Measurements from ENCODE around the gene DLG2.
"Not testable (repeated sequence)": the region's sequence is repeated elsewhere in the genome, so short reads cannot be mapped to it uniquely, and the experiment has no call there.

Gene DLG2

DNA sequence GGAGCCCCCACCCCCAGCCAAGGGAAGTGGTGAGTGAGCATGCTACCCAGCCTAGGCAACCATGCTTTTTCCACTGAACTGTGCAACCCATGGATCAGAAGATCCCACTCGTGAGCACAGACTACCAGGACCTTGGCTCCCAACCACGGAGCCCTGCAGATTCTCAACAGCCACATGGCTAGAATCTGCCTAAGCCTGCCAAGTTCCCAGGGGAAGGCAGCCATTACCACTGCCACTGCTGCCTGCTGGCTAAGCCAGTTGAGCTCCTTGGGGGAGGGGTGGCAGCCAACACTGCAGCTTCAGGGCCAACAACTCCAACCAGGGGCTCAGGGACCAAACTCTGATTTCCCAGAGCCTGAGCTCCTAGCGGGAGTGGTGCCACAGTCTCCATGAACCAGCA is 195.8 kb downstream of the DLG2 start:
- no peak for DNase-seq

- no peak for DNase-seq
Measured at GRCh38 chr11:85423794-85424193, 203.3 kb downstream of the DLG2 start.

DNA sequence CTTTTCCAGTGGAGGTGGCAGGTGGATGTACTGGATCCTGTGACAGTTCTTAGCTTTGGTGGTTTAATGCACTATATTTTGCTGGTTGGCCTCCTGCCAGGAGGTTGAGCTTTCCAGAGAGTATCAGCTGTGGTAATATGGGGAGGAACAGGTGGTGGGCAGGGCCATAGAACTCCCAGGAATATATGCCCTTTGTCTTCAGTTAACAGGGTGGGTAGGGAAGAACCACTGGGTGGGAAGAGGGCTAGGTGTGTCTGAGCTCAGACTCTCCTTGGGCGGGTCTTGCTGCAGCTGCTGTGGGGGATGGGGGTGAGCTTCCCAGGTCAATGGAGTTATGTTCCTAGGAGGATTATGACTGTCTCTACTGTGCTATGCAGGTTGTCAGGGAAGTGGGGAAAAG is 203.8 kb downstream of the DLG2 start:
- DNase-seq: no peak

DNA sequence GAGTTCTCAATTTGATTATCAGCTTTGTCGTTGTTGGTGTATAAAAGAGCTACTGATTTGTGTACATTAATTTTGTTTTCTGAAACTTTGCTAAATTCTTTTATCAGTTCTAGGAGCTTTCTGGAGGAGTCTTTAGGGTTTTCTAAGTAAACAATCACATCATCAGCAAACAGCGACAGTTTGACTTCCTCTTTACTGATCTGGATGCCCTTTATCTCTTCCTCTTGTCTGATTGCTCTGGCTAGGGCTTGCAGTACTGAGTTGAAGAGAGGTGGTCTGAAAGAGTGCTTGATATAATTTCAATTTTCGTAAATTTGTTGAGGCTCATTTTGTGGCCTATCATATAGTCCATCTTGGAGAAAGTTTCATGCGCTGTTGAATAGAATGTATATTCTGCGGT is 213.0 kb downstream of the DLG2 start:
- DNase-seq: no peak

- no peak for DNase-seq
Measured at GRCh38 chr11:85407648-85408047, 219.5 kb downstream of the DLG2 start.

DNA sequence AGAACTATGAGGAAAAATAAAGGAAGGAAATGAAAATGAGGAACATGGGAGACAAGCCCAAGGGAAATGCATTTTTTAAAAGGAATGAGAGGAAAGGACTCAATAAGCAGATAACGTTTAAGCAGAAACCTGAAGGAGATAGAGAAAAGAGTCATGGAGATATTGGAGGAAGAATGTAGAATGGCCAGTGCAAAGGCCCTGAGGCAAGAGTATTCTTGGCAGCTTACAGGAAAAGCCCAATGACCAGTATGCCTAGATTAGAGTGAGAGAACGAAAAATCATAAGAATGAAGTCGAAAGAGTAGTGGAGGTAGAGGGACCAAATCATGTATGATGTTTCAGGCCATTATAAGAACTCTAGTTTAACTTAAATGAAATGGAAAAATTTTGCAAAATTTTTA is 220.3 kb downstream of the DLG2 start:
- no peak for DNase-seq

GRCh38 chr11:85406316-85406715 is 220.8 kb downstream of the DLG2 start:
- DNase-seq: no peak

DNA sequence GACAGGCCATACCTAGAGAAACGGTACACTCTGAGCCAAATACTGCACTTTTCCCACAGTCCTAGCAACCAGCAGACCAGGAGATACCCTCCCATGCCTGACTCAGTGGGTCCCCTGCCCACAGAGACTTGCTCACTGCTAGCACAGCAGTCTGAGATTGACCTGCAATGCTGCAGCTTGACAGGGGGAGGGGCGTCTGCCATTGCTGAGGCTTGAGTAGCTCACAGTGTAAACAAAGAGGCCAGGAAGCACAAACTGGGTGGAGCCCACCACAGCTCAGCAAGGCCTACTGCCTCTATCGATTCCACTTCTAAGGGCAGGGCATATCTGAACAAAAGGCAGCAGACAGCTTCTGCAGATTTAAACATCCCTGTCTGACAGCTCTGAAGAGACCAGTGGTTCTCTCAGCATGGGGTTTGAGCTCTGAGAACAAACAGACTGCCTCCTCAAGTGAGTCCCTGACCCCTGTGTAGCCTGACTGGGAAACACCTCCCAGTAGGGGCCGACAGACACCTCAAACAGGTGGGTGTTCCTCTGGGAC is 231.6 kb downstream of the DLG2 start:
- DNase-seq: not testable (repeated sequence)

- DNase-seq: no peak
Measured at GRCh38 chr11:85394283-85394682, 232.9 kb downstream of the DLG2 start.

DNA sequence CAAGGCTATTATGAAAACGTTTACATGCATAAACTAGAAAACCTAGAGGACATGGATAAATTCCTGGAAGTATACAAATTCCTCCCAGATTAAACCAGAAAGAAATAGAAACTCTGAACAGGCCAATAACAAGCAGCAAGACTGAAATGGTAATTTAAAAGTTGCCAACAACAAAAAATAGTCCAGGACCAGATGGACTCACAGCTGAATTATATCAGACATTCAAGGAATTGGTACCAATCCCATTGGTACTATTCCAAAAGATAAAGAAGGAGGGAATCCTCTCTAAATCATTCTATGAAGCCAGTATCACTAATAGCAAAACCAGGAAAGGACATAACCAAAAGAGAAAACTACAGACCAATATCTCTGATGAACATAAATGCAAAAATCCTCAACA is 236.0 kb downstream of the DLG2 start:
- no peak for DNase-seq

DNA sequence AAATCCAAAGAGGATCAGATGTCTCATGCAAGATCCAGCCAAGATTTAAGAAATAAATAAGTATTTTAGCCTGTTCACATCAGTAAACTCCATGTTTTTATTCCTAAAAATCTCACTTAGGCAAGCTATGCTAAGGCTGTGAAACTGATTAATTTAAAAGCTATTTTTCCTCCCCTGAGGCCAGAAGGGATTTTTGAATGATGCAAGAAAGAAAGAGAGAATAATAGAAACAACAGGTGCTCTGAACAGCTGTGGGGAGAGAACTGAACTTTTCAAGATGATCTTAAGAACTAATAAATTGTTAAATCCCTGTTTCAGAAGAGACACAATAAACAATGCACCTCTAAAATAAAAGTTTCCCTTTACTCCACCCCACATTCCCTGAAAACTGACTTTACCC is 241.6 kb downstream of the DLG2 start:
- no peak for DNase-seq

- no peak for DNase-seq
Measured at GRCh38 chr11:85385111-85385510, 242.0 kb downstream of the DLG2 start.

- DNase-seq: no peak
Measured at GRCh38 chr11:85379066-85379465, 248.1 kb downstream of the DLG2 start.

GRCh38 chr11:85377901-85378300 is 249.2 kb downstream of the DLG2 start:
- DNase-seq: no peak

DNA sequence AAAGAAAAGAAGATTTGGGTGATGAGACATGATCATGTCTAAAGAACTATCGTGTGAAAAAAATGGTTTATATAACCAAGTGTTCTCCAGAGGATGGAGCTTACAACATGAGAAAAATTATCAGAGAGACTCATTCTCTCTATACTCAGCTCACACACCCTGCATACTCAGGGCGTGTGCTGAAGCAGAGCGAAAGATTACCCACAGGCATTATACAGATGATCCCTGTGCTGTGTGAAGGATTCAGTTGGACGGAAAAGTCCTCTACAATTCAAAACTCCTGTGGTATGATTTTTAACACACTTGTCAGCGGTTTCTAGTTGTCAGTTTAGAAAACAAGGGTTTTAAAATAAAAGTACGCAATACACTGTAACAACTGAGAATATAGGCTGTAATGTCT is 267.3 kb downstream of the DLG2 start:
- DNase-seq: no peak

DNA sequence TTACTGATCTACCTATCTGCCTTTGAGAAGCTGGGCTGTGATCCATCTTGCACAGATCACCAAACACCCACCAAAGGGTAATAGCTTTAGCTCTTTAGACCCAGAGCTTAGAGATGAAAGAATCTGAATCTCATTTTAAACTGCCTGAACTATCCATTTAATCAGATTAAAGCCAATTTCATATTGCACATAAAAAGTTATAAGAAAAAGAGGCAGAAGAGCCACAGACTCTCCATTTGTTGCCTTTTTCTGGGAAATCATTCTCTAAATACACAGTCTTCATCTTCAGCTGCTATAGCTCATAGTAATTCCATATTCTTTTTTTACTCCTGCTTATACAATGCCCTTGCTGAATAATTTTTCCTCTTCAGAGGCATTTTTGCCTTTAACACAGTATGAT is 271.2 kb downstream of the DLG2 start:
- DNase-seq: no peak

- not testable (repeated sequence) for DNase-seq
Measured at GRCh38 chr11:85349539-85349938, 277.6 kb downstream of the DLG2 start.

DNA sequence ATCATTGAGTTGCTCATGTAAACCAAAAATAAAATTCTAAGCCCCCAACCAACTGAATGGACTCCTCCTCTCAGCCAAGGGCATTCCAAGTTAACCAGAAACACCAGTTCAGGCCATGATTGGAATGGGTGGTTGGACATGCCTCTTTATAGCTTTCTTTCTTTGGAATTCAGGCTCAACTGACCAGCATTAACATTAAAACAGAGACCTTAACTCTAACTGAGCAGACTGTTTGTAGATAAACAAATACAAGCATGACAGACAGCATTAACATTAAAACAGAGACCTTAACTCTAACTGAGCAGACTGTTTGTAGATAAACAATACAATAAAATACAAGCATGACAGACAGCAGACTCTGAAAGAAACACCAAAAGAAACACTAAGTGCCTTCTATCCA is 278.2 kb downstream of the DLG2 start:
- DNase-seq: no peak

- DNase-seq: no peak
Measured at GRCh38 chr11:85347291-85347690, 279.9 kb downstream of the DLG2 start.

- DNase-seq: no peak
Measured at GRCh38 chr11:85346484-85346883, 280.7 kb downstream of the DLG2 start.

DNA sequence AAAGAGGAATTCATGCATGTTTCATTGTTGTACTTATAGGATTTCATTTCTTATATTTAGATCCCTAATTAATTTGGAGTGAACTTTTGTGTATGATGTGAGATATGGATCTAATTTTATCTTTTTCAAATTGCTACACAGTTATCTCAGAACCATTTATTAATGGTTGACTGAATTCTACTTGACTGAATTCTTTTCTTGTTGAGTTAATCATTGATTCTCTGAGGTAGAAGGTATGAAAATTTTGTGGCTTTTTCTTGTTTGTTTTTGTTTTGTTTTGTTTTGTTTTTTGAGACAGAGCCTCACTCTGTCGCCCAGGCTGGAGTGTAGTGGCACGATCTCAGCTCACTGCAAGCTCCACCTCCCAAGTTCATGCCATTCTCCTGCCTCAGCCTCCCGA is 286.3 kb downstream of the DLG2 start:
- not testable (repeated sequence) for DNase-seq

DNA sequence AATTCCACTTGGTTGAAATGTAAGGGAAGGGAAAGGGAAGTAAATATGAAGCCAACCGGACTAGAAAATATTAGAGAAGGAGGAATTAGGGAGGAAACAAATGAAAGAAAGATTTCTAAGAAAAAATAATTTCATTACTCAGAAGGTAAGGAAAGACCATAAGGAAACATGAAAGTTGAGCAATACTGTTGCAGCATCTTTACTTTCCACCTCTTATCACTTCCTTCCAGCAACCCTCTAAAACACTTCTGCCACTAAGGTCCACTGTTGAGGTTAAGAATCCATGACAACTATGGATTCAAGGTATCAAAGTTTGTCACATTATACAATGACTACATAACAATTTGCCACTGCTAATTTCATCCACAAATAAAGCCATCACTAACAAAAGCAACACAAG is 308.6 kb downstream of the DLG2 start:
- DNase-seq: no peak

DNA sequence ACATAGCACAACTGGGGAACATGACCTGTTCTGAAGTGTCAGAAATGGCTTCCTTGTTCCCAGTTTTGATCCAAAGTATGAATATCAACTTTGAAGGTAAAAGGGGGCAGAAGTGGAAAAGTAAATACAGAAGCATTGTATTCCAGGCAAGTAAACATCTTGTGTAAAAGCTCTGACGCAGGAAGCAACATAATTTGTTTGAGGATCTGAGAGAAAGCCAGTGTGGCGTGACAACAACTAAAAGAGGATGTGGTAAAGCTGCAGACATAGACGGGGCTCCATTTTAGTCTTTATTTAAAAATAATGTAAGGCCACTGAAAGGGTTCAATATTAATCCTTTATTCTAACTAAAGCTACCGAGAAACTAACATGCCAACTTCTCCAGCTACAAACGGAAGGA is 310.2 kb downstream of the DLG2 start:
- DNase-seq: no peak

GRCh38 chr11:85313741-85314140 is 313.4 kb downstream of the DLG2 start:
- no peak for DNase-seq

- no peak for DNase-seq
Measured at GRCh38 chr11:85310479-85310878, 316.7 kb downstream of the DLG2 start.

DNA sequence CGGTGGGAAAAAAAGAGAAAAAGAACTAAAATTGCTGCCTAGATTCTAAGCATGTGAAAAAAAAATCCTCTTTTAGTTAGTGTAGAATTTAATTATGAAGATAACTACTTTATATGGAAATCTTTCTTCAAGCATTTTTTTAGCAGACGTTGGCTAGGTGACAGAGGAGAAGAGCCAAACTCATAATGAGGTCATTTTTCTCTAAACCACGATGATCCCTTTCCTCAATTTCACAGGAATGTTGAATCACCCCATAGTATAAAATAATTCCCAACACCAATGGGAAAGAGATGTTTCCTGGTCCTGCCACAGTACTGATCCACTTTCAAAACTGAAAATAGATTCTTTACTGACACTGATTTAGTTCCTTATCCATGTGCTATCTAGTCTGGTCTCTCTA is 319.8 kb downstream of the DLG2 start:
- no peak for DNase-seq

Data from NCI-H1694 (cell line).